ENCODE measurements around the gene TCERG1L. TPM values are rescaled to one million over a fixed set of nuclear protein-coding genes. Genes with fewer than 3 reads are reported as not detected.

TCERG1L gene
- total and polyA plus RNA-seq, 4 donors: 0.02 to 0.09 (median 0.08) TPM; not detected in 1

DNA sequence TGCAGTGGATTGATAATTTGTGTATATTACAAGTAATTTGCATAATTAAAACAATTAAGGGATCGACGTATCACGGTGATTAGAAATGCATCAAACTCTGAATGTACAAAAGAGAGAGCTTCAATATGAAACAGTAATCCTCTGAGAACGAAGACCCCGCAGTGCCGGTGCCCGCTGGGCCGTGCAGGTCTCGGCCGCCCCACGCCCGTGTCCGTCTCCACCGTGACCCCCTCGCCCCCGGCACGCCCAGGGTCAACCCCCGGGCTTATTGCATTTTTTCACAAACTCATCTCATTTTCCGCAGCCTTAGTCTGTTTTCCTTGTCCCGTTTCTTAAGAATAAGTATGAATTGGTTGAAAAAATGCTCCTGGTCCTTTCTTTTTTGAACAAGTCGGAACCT lies 218.6 kb downstream of the TCERG1L start:
- H3K4me1 ChIP-seq (ENCODE audit: control insufficient read depth in 5 of 5, insufficient read depth in 5 of 5, low read length in 5 of 5): peaks cover 0 to 24% (median 0%) of the 10 kb centered on the region in 5 donors
- H3K9ac ChIP-seq (ENCODE audit: insufficient read depth in 1 of 2, low read length in 2 of 2): no peak overlapping the region
- WGBS, 2 donors: 94 to 96% methylated on average over 21 of the region's 21 CpGs
- no peak for TF ChIP-seq CTCF (IDR thresholded peaks at IDR 0.05; ENCODE audit: control extremely low read depth, extremely low read depth)
- no peaks in the 10 kb centered on the region for H3K36me3 ChIP-seq (ENCODE audit: control insufficient read depth in 4 of 4, insufficient read depth in 4 of 4, low read length in 4 of 4)
- no peaks in the 10 kb centered on the region for H3K27me3 ChIP-seq (ENCODE audit: control insufficient read depth in 3 of 3, insufficient read depth in 3 of 3, low read length in 2 of 3)
- no peaks in the 10 kb centered on the region for H3K9me3 ChIP-seq (ENCODE audit: control insufficient read depth in 4 of 4, insufficient read depth in 3 of 4, low read length in 3 of 4)
- H3K27ac ChIP-seq (ENCODE audit: low read depth in 1 of 2, low read length in 1 of 2): no peak overlapping the region
- no peak overlapping the region for H3K4me3 ChIP-seq
- DNase-seq (no peak), ATAC-seq (ENCODE audit: insufficient read depth, low FRiP score) (no peak)

DNA sequence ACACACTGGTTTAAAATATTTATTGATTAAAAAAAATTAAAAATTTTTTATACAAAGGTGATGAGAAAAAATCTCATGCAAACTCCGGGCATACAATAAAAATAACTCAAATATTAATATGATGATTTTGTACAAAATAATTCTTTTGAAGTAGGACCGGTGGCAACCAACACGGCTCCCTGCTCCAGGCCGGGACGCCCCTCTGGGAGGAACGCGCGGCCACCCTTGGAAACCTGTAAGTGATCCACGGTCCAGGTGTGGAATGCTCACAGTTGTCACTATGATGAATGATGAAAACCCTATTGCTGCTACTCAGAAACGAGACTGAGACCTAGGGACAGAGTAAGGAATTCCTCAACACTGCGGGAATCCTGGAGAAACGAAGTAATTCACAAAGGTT lies 219.1 kb downstream of the TCERG1L start:
- ATAC-seq (ENCODE audit: insufficient read depth, low FRiP score): no peak
- Histone ChIP-seq H3K4me1 (ENCODE audit: control insufficient read depth in 5 of 5, insufficient read depth in 5 of 5, low read length in 5 of 5) (peaks cover 0 to 24% (median 0%) of the 10 kb centered on the region in 5 donors), H3K36me3 (ENCODE audit: control insufficient read depth in 4 of 4, insufficient read depth in 4 of 4, low read length in 4 of 4) (no peaks in the 10 kb centered on the region), H3K4me3 (no peak overlapping the region), H3K27me3 (ENCODE audit: control insufficient read depth in 3 of 3, insufficient read depth in 3 of 3, low read length in 2 of 3) (no peaks in the 10 kb centered on the region), H3K9ac (ENCODE audit: insufficient read depth in 1 of 2, low read length in 2 of 2) (no peak overlapping the region), H3K27ac (ENCODE audit: low read depth in 1 of 2, low read length in 1 of 2) (no peak overlapping the region), H3K9me3 (ENCODE audit: control insufficient read depth in 4 of 4, insufficient read depth in 3 of 4, low read length in 3 of 4) (no peaks in the 10 kb centered on the region)
- WGBS, 2 donors: 91 to 93% methylated on average over 12 of the region's 12 CpGs
- no peak for TF ChIP-seq CTCF (IDR thresholded peaks at IDR 0.05; ENCODE audit: control extremely low read depth, extremely low read depth)
- DNase-seq: no peak

DNA sequence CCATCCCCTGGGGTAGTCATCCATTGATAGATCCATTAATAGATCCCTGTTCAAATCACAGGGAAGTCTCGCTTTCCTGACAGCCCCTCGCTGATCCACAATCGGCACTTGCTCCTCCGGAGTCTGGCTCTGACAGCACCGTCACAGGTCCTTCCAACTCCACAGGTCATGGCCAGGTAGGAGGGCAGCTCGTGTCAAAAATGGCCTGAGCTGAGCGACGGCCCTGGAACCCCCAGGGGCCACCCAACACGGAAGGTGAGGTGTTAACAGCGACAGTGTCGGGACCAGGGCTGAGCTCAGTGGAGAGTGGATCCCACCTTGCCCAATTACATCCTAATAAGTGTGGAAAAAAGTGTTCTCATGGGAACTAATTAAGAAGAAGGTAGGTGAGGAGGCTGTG lies 219.8 kb downstream of the TCERG1L start:
- TF ChIP-seq CTCF (IDR thresholded peaks at IDR 0.05; ENCODE audit: control extremely low read depth, extremely low read depth): no peak

More for the DNA sequence above, 219.8 kb downstream of the TCERG1L start:
- ATAC-seq (ENCODE audit: insufficient read depth, low FRiP score) (no peak), DNase-seq (no peak)
- WGBS, 2 donors: 92 to 94% methylated on average over 11 of the region's 11 CpGs
- no peaks in the 10 kb centered on the region for H3K36me3 ChIP-seq (ENCODE audit: control insufficient read depth in 4 of 4, insufficient read depth in 4 of 4, low read length in 4 of 4)
- no peak overlapping the region for H3K27ac ChIP-seq (ENCODE audit: low read depth in 1 of 2, low read length in 1 of 2)
- H3K27me3 ChIP-seq (ENCODE audit: control insufficient read depth in 3 of 3, insufficient read depth in 3 of 3, low read length in 2 of 3): no peaks in the 10 kb centered on the region
- H3K4me3 ChIP-seq: no peak overlapping the region
- no peaks in the 10 kb centered on the region for H3K9me3 ChIP-seq (ENCODE audit: control insufficient read depth in 4 of 4, insufficient read depth in 3 of 4, low read length in 3 of 4)
- no peak overlapping the region for H3K9ac ChIP-seq (ENCODE audit: insufficient read depth in 1 of 2, low read length in 2 of 2)
- H3K4me1 ChIP-seq (ENCODE audit: control insufficient read depth in 5 of 5, insufficient read depth in 5 of 5, low read length in 5 of 5): peaks cover 0 to 24% (median 0%) of the 10 kb centered on the region in 5 donors

Measured in lung (tissue), 12 donors.